MCF 10A (cell line): Measurements from ENCODE around the gene SLC35F5. TPM values are rescaled to one million over a fixed set of nuclear protein-coding genes. Genes with fewer than 3 reads are reported as not detected.
"Not testable (repeated sequence)": the region's sequence is repeated elsewhere in the genome, so short reads cannot be mapped to it uniquely, and the experiment has no call there.

ENCODE experiments used
- BruUV-seq: library from RNA; stranded (reverse); fragments of 400-500 nt; replicated peaks from 2 replicates; lab custom pipeline; 2021; lab: Mats Ljungman, UMichigan
- CTCF ChIA-PET: fragments of 300-600 bp; sonication (Branson Sonifier 250); formaldehyde crosslinking; extraction: SDS; loops from one replicate; lab custom pipeline; 2021; ENCODE audit warnings: antibody characterized with exemption, inconsistent platforms; lab: Yijun Ruan, JAX
- POLR2A ChIA-PET: fragments of 300-600, 350-650 bp; sonication (Branson Sonifier 250); formaldehyde crosslinking; extraction: SDS; loops from one replicate; lab custom pipeline; 2020; ENCODE audit warnings: antibody characterized with exemption, inconsistent platforms; lab: Yijun Ruan, JAX
- DNase-seq: peaks from one replicate; pipeline ENCODE4 v3.0.0-alpha.2; 2018; ENCODE audit not compliant: unreplicated experiment
- H3K27ac Mint-ChIP-seq: one replicate; pipeline ENCODE4 v1.8.0; 2022; ENCODE audit warnings: mild to moderate bottlenecking, low read depth, mixed read lengths; ENCODE audit not compliant: unreplicated experiment
- H3K27me3 Mint-ChIP-seq: one replicate; pipeline ENCODE4 v1.8.0; 2022; ENCODE audit warnings: mixed read lengths; ENCODE audit not compliant: insufficient read depth, unreplicated experiment
- H3K36me3 Mint-ChIP-seq: one replicate; pipeline ENCODE4 v1.8.0; 2022; ENCODE audit warnings: mild to moderate bottlenecking, moderate library complexity, mixed read lengths; ENCODE audit not compliant: insufficient read depth, unreplicated experiment
- H3K4me1 Mint-ChIP-seq: one replicate; pipeline ENCODE4 v1.8.0; 2022; ENCODE audit warnings: mixed read lengths; ENCODE audit not compliant: insufficient read depth, unreplicated experiment
- H3K4me3 Mint-ChIP-seq: one replicate; pipeline ENCODE4 v1.8.0; 2022; ENCODE audit warnings: mild to moderate bottlenecking, moderate library complexity, mixed read lengths; ENCODE audit not compliant: unreplicated experiment
- H3K9me3 Mint-ChIP-seq: one replicate; pipeline ENCODE4 v1.8.0; 2022; ENCODE audit warnings: mixed read lengths; ENCODE audit not compliant: unreplicated experiment
- CTCF ChIP-seq: fragments of 200-600 bp; IDR thresholded peaks from one replicate; pipeline ENCODE4 v1.8.0; 2022; ENCODE audit warnings: antibody characterized with exemption, mild to moderate bottlenecking; ENCODE audit not compliant: unreplicated experiment
- intact Hi-C: fragments of 100-400 bp; cut with micrococcal nuclease; formaldehyde crosslinking; loops from 2 replicates; pipeline ENCODE4 v1.14.1; 2022
- total RNA-seq: library from RNA; stranded (reverse); gene quantifications from 2 replicates; pipeline ENCODE4 v1.2.3, GENCODE V29; 2022

The SLC35F5 gene
- total RNA-seq, 1 experiment from 2014 or later, result 52.7 TPM

- no peaks in the 10 kb centered on the region for H3K27me3 Mint-ChIP-seq
- no peak for DNase-seq
- H3K4me1 Mint-ChIP-seq, result no peaks in the 10 kb centered on the region
- POLR2A ChIA-PET, result interaction anchor here (0.7 to 1.0 kb wide), 2 partner anchors 11 to 13 kb away, joined by 3 read pairs; no protein-coding TSS in a partner anchor
- no peak for TF ChIP-seq CTCF
- no peaks in the 10 kb centered on the region for H3K9me3 Mint-ChIP-seq
- H3K36me3 Mint-ChIP-seq, result peaks cover 27% of the 10 kb centered on the region
- H3K27ac Mint-ChIP-seq, result no peak overlapping the region
- CTCF ChIA-PET, result interaction anchor here (0.5 to 0.6 kb wide), 2 partner anchors 89 to 321 kb away, joined by 3 read pairs; no protein-coding TSS in a partner anchor
- intact Hi-C loops, result no loop called here
- no peak overlapping the region for H3K4me3 Mint-ChIP-seq
- BruUV-seq, result no TSS peak
These were observed 44.6 kb downstream of the SLC35F5 start for GRCh38 chr2:113711851-113712250.

DNA sequence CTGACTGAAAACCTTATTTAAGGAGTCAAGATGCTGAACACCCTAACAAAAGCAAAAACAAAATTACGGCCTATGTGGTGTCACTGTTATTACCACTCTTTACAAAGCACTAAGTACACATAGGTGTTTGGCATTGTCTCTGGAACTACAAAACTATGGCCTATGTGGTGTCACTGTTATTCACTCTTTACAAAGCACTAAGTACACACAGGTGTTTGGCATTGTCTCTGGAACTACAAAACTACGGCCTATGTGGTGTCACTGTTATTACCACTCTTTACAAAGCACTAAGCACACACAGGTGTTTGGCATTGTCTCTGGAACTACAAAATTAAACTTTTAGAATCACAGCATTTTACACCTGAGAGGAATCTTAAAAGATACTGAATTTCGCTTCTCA, 47.4 kb downstream of the SLC35F5 start:
- no peaks in the 10 kb centered on the region for H3K9me3 Mint-ChIP-seq
- no TSS peak for BruUV-seq
- intact Hi-C loops, result no loop called here
- no peaks in the 10 kb centered on the region for H3K27me3 Mint-ChIP-seq
- no peak overlapping the region for H3K27ac Mint-ChIP-seq
- ChIA-PET POLR2A (interaction anchor here (0.7 to 1.0 kb wide), 3 partner anchors 15 to 36 kb away, joined by 3 to 5 read pairs (median 3); no protein-coding TSS in a partner anchor), CTCF (interaction anchor here (0.6 kb wide), 1 partner anchor 105 kb away, joined by 4 read pairs; no protein-coding TSS in a partner anchor)
- peaks cover 37% of the 10 kb centered on the region for H3K36me3 Mint-ChIP-seq
- no peak for DNase-seq
- H3K4me3 Mint-ChIP-seq, result no peak overlapping the region
- no peak for TF ChIP-seq CTCF
- no peaks in the 10 kb centered on the region for H3K4me1 Mint-ChIP-seq

- H3K9me3 Mint-ChIP-seq, result no peaks in the 10 kb centered on the region
- ChIA-PET CTCF (interaction anchor here (0.6 to 1.0 kb wide), 2 partner anchors 9 to 26 kb away, joined by 3 read pairs; no protein-coding TSS in a partner anchor), POLR2A (interaction anchor here (0.6 to 1.8 kb wide), 5 partner anchors 10 to 244 kb away, joined by 3 to 11 read pairs (median 3); no protein-coding TSS in a partner anchor)
- no peaks in the 10 kb centered on the region for H3K4me1 Mint-ChIP-seq
- peaks cover 26% of the 10 kb centered on the region for H3K36me3 Mint-ChIP-seq
- DNase-seq, result no peak
- no TSS peak for BruUV-seq
- no peak for TF ChIP-seq CTCF
- H3K4me3 Mint-ChIP-seq, result no peak overlapping the region
- intact Hi-C loops, result no loop called here
- no peak overlapping the region for H3K27ac Mint-ChIP-seq
- no peaks in the 10 kb centered on the region for H3K27me3 Mint-ChIP-seq
These were observed 49.3 kb downstream of the SLC35F5 start for GRCh38 chr2:113707106-113707505.

DNA sequence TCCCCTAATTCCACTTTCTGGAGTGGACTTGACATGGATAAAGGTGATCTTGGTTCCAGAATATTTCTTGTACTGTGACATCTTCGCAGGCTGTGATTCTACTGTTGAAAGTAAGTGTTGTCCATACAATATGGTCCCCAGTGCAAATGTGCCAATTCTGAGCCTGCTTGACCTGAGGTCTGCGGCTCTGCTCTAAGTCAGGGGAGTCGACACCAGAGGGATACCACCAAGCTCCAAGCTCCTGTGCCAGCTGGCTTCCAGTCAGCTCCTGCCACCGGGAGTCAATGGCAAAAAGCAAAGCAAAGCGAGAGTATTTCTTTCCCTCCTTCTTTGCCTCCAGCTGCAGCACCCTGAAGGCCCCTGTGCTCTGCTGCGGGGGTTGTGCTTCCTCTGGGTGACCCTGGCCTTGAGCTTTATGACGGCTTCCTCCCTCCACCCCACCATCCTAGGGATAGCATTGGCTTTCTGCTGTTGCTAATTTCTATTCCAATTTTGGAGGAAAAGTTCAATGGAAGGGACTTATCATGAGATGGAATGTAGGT, 50.4 kb downstream of the SLC35F5 start:
- no peak for DNase-seq
- CTCF ChIA-PET, result interaction anchor here (0.5 to 1.0 kb wide), 2 partner anchors 8 to 14 kb away, joined by 3 to 4 read pairs; no protein-coding TSS in a partner anchor

DNA sequence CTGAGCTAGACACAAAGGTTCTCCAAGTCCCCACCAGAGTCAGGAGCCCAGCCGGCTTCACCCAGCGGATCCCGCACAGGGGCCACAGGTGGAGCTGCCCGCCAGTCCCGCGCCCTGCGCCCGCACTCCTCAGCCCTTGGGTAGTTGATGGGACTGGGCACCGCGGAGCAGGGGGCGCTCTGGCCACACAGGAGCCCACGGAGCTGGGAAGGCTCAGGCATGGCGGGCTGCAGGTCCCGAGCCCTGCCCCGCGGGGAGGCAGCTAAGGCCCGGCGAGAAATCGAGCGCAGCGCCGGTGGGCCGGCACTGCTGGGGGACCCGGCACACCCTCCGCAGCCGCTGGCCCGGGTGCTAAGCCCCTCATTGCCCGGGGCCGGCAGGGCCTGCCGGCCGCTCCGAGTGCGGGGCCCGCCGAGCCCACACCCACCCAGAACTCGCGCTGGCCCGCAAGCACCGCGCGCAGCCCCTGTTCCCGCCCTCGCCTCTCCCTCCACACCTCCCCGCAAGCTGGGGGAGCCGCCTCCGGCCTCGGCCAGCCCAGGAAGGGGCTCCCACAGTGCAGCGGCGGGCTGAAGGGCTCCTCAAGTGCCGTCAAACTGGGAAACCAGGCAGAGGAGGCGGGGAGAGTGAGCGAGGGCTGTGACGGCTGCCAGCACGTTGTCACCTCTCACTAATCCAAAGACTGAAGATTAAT, 52.0 kb downstream of the SLC35F5 start:
- H3K36me3 Mint-ChIP-seq, result peaks cover 20% of the 10 kb centered on the region
- BruUV-seq, H3K4me1 Mint-ChIP-seq, intact Hi-C loops, H3K27ac Mint-ChIP-seq, DNase-seq, H3K27me3 Mint-ChIP-seq, H3K9me3 Mint-ChIP-seq, POLR2A ChIA-PET, H3K4me3 Mint-ChIP-seq: not testable (repeated sequence)
- CTCF ChIA-PET, result interaction anchor here (0.6 kb wide), 1 partner anchor 205 kb away, joined by 5 read pairs; no protein-coding TSS in a partner anchor

More for the DNA sequence above, 50.4 kb downstream of the SLC35F5 start:
- Mint-ChIP-seq H3K4me3 (no peak overlapping the region), H3K4me1 (no peaks in the 10 kb centered on the region), H3K27ac (no peak overlapping the region), H3K27me3 (no peaks in the 10 kb centered on the region), H3K9me3 (no peaks in the 10 kb centered on the region), H3K36me3 (peaks cover 20% of the 10 kb centered on the region)
- no peak for TF ChIP-seq CTCF
- intact Hi-C loops, result no loop called here
- no TSS peak for BruUV-seq
- POLR2A ChIA-PET, result interaction anchor here (0.7 to 1.8 kb wide), 3 partner anchors 9 to 13 kb away, joined by 3 to 11 read pairs (median 4); no protein-coding TSS in a partner anchor
